Activated T-cell treated with anti-CD3 and anti-CD28 coated beads for 48 hours (primary cell): ENCODE data around the gene NOS1.

ENCODE experiments used
- DNase-seq: peaks from one replicate; pipeline ENCODE4 v3.0.0-alpha.2; 2020; ENCODE audit warnings: low read depth

NOS1 gene

GRCh38 chr12:117172168-117172567 is 189.3 kb downstream of the NOS1 start:
- no peak for DNase-seq

GRCh38 chr12:117171499-117172162 is 189.8 kb downstream of the NOS1 start:
- no peak for DNase-seq

GRCh38 chr12:117169548-117169947 is 191.9 kb downstream of the NOS1 start:
- no peak for DNase-seq

DNA sequence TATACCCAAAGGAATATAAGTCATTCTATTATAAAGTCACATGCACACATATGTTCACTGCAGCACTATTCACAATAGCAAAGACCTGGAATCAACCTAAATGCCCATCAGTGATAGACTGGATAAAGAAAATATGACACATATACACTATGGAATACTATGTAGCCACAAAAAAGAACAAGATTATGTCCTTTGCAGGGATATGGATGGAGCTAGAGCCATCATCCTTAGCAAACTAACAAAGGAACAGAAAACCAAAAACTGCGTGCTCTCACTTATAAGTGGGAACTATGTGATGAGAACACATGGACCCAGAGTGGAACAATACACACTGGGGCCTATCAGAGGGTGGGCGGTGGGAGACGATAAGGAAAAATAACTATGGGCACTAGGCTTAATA is 192.4 kb downstream of the NOS1 start:
- no peak for DNase-seq

- no peak for DNase-seq
Observed at GRCh38 chr12:117167769-117168168, 193.7 kb downstream of the NOS1 start.

GRCh38 chr12:117166107-117166506 is 195.3 kb downstream of the NOS1 start:
- DNase-seq = no peak

DNA sequence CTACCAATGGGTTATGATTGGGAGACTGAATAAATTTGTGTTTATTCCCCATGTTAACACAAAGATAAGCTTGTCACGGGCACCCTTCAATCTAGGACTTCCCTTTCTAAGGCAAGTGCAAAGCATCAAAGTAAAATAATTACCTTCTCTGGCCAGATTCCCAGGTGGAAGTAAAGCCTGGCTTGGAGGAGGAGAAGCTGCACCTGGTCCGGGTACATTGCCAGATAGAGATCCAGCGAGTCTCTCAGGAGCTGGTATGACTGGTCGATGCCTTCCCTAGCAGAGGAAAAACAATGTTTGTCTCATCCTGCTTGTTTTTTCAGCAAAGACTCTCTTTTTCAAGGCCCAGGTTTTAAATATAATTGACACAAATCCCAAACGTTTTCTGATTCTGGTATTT is 196.1 kb downstream of the NOS1 start:
- no peak for DNase-seq

- DNase-seq = no peak
Observed at GRCh38 chr12:117162633-117163032, 198.8 kb downstream of the NOS1 start.

DNA sequence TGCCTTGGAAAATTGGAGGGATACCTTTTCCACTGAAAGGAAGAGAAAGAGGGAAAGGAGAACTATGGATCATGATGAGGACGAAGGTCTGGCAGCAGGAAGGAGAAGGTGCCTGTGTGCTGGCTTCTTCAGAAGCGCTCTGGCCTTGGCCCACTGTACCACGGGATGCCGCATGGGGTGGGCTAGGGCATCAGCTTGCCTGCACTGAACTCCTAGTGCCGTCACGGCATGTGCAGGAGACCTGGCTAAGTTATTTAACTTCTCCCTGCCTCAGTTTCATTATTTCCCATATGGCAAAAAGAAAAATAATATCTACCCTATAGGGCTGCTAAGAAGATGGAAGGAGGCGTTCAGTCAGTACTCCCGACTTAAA is 199.3 kb downstream of the NOS1 start:
- DNase-seq = no peak

DNA sequence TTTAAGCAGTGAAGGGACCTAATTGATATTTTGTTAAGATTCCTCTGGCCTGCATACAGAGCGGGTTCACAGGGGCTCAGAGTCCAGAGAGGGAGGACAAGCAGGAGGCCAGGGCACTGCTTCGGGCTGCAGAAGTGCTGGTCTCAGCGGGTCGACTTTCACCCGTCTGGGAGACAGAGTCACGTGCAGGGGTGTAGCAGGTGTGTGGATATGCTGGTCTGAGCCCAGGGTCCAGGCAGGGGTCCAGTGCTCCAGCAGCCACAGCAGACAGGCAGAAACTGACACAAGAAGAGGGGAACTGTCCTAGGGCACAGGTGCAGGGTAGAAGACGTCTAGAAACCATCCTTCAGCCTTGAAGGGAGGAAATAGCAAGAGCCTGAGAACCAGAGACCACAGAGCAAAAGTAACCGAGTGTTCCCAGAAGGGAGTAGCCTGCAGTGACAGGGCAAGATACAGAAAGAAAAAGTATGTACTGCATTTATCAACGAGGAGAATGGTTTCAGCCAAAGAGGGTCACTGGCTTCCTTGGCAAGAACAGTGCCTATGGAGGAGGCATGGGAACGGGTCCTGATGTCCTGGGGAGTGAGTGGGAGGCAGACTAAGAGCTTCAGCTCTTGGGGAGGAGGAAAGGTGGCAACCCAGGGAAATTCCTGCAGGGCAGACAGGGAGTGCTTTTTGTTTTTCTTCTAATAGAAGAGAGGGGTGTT is 199.8 kb downstream of the NOS1 start:
- DNase-seq = no peak

DNA sequence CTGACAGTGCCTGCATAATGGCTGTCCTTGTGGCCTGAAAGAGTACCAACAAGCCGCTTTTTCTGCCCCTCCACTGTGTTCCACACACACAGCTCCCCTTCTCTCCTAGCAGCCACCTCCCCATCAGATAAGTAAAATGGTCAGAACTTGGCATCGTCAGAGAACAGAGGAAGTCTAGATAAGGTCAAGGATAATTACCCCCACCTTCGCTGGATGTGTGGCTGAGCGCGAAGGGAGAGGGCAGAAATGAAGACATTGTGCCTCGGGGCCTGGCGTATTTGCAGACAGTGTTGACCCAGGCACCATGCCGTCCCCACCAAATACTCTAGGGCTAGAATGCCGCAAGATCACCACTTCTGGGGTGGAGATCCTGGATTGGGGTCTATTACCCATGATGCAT is 201.8 kb downstream of the NOS1 start:
- no peak for DNase-seq

DNA sequence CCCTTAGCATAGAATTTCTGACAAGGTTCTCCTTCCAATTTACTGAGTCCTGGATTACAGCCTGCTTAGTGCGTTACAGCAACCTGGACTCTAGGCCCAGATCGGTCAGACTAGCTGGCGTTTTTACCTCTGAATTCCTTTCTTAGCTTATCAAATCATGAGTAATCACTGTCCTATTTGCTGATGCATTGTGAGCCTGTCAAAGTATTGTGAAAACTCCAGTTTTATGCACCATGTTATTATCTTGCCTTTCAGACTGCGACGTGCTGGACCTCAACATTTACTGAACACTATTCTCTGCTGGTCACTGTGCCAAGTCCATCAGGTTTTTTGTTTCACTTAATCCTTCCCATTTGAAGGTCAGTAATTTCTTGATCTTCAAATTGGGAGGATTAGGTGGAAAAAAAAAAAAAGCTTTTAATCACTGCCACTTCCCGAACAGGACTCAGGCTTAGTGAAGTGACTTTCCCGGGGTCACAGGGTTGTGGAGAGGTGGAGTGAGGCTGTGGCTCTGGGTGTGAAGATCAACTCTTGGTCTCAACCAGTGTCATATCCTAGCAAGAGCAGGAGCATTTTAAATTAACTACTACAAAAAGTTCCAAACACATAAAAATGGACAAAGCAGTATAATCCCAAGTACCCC is 202.4 kb downstream of the NOS1 start:
- DNase-seq = no peak
